ENCODE data around the gene AGFG2. TPM values are rescaled to one million over a fixed set of nuclear protein-coding genes. Genes with fewer than 3 reads are reported as not detected.

The AGFG2 gene
- total and polyA plus RNA-seq, 2 of the 13 experiments (the other 11 are each of a cell fraction or from before 2014, with no cell fraction given): 125 to 132 TPM

DNA sequence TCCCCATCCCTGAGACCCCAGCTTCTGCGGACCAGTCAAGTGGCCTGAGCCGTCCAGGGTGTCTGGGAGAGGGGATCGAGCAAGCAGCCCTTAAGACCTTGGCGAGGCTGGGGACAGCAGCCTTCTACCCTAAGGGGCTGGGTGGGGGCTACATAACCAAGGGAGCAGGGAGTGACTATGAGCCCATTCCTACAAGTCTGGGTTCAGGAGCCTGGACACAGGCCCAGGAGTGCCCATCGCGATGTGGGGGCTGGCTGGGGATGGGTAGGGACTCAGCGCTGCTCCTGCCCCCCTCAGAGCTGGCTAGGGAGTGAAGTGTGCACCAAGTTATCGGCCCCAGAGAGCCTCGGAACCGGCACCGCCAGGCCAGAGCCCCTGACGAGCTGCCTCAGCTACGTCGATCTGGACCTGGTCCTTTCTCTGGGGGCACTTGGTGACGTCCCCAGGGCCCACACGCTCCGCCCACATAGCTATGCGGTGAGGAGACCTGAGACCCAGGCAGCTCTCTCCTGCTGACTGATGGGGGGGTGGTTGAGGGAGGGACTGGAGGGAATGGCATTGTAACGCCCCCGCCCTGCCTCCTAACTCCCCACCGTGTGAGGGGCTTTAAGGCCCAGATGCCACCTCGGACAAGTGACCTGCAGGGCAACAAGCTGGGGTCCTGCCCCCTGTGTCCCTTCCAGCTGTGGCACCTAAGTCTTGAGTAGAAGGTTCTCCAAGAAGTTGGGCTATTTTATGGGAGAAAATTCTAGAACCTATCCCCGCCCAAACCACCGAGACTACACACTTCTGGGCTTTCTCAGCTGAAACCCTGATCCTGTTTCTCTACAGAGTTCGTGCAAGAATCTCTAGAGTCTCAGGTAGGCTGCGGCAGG, 32.2 kb downstream of the AGFG2 start:
- Histone ChIP-seq H3K36me3 (replicated peaks in 1 of 2; ENCODE audit: control insufficient read depth in 1 of 2, insufficient read depth in 2 of 2, low read length in 2 of 2) (peaks cover 2 to 8% of the 10 kb centered on the region in 2 experiments; a peak in 2 of 5 replicates), H3K9ac (ENCODE audit: insufficient read depth, low read depth, low read length) (peak overlapping the region; percentile 77), H3K4me1 (ENCODE audit: insufficient read depth, low read length) (peaks cover 71% of the 10 kb centered on the region), H3K79me2 (ENCODE audit: insufficient read depth, low read length) (no peaks in the 10 kb centered on the region), H3K27me3 (ENCODE audit: control insufficient read depth in 1 of 2, insufficient read depth in 2 of 2, low read length in 2 of 2) (no peaks in the 10 kb centered on the region), H3K4me2 (ENCODE audit: low read depth, low read length) (peak overlapping the region; percentile 78), H2AFZ (ENCODE audit: low read length) (no peak overlapping the region), H3K27ac (ENCODE audit: extremely low read length, insufficient read depth, low read length) (peak overlapping the region; percentile 99), H4K20me1 (ENCODE audit: insufficient read depth, low read length) (peaks cover 5% of the 10 kb centered on the region; the same call in 1 of the 2 replicates), H3K9me3 (ENCODE audit: low read length) (no peaks in the 10 kb centered on the region), H3K4me3 (replicated peaks in 1 of 3; ENCODE audit: insufficient read depth in 1 of 3, low read depth in 2 of 3, low read length in 3 of 3) (peak overlapping the region; percentile 8 to 62 (median 9))
- in situ Hi-C loops (cut with HindIII; ENCODE audit: extremely low pct_ligation_motif_present, low pct_unique_long_range_greater_than_20kb): no loop called here
- FAIRE-seq (no peak), DNase-seq (ENCODE audit: low spot score) (peak; percentile 80), ATAC-seq (peak; percentile 11)
- WGBS (ENCODE audit: low lambda C conversion rate): 5% methylated on average over 8 of the region's 26 CpGs
- BruUV-seq (replicated peaks): TSS peak; percentile 75
- intact Hi-C loops (cut with micrococcal nuclease; ENCODE audit: unreplicated experiment): no loop called here
- ChIA-PET POLR2A (interaction anchor here (0.8 to 3.3 kb wide), 14 partner anchors 10 to 142 kb away, joined by 3 to 73 read pairs (median 5); partner anchors contain the start of genes AGFG2, FBXO24, GNB2 and LRCH4), CTCF (ENCODE audit: low intra/inter-chr PET ratio, low total read pairs) (no interaction called here)
- TF ChIP-seq ZNF44 (CRISPR knock-in tag; IDR thresholded peaks at IDR 0.05): 0 out of 2 replicates have a peak, but pooled peaks have one; percentile 35
- TF ChIP-seq, protein P1, sequence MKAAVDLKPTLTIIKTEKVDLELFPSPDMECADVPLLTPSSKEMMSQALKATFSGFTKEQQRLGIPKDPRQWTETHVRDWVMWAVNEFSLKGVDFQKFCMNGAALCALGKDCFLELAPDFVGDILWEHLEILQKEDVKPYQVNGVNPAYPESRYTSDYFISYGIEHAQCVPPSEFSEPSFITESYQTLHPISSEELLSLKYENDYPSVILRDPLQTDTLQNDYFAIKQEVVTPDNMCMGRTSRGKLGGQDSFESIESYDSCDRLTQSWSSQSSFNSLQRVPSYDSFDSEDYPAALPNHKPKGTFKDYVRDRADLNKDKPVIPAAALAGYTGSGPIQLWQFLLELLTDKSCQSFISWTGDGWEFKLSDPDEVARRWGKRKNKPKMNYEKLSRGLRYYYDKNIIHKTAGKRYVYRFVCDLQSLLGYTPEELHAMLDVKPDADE (CRISPR knock-in tag; IDR thresholded peaks at IDR 0.05): no peak
- peak; percentile 74 for TF ChIP-seq TEAD3 (CRISPR knock-in tag; optimal IDR thresholded peaks at IDR 0.05; ENCODE audit: borderline replicate concordance)
- TF ChIP-seq ZNF367 (CRISPR knock-in tag; IDR thresholded peaks at IDR 0.05; ENCODE audit: borderline replicate concordance): no peak
- peak; percentile 39; the same call in 1 of the 2 replicates for TF ChIP-seq ATF1 (CRISPR knock-in tag; IDR thresholded peaks at IDR 0.05)
- no peak; the same call in none of the 2 replicates for TF ChIP-seq SP5 (CRISPR knock-in tag; IDR thresholded peaks at IDR 0.05; ENCODE audit: borderline replicate concordance, low read depth)
- TF ChIP-seq ZNF598 (CRISPR knock-in tag; IDR thresholded peaks at IDR 0.05; ENCODE audit: borderline replicate concordance): no peak
- TF ChIP-seq, protein P2, sequence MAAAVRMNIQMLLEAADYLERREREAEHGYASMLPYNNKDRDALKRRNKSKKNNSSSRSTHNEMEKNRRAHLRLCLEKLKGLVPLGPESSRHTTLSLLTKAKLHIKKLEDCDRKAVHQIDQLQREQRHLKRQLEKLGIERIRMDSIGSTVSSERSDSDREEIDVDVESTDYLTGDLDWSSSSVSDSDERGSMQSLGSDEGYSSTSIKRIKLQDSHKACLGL (CRISPR knock-in tag; IDR thresholded peaks at IDR 0.05): 0 out of 2 replicates have a peak, but pooled peaks have one; percentile 27
- peak; percentile 65; the same call in 1 of the 2 replicates for TF ChIP-seq ZNF768 (CRISPR knock-in tag; IDR thresholded peaks at IDR 0.05)
- TF ChIP-seq, protein P3, sequence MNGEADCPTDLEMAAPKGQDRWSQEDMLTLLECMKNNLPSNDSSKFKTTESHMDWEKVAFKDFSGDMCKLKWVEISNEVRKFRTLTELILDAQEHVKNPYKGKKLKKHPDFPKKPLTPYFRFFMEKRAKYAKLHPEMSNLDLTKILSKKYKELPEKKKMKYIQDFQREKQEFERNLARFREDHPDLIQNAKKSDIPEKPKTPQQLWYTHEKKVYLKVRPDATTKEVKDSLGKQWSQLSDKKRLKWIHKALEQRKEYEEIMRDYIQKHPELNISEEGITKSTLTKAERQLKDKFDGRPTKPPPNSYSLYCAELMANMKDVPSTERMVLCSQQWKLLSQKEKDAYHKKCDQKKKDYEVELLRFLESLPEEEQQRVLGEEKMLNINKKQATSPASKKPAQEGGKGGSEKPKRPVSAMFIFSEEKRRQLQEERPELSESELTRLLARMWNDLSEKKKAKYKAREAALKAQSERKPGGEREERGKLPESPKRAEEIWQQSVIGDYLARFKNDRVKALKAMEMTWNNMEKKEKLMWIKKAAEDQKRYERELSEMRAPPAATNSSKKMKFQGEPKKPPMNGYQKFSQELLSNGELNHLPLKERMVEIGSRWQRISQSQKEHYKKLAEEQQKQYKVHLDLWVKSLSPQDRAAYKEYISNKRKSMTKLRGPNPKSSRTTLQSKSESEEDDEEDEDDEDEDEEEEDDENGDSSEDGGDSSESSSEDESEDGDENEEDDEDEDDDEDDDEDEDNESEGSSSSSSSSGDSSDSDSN (CRISPR knock-in tag; IDR thresholded peaks at IDR 0.05): peak; percentile 25; the same call in 1 of the 2 replicates
- peak; percentile 27 for TF ChIP-seq PHF5A (CRISPR knock-in tag; IDR thresholded peaks at IDR 0.05; ENCODE audit: low read depth, unreplicated experiment)
- no peak for TF ChIP-seq ZZZ3 (CRISPR knock-in tag; IDR thresholded peaks at IDR 0.05; ENCODE audit: borderline replicate concordance)
- TF ChIP-seq, protein P4, sequence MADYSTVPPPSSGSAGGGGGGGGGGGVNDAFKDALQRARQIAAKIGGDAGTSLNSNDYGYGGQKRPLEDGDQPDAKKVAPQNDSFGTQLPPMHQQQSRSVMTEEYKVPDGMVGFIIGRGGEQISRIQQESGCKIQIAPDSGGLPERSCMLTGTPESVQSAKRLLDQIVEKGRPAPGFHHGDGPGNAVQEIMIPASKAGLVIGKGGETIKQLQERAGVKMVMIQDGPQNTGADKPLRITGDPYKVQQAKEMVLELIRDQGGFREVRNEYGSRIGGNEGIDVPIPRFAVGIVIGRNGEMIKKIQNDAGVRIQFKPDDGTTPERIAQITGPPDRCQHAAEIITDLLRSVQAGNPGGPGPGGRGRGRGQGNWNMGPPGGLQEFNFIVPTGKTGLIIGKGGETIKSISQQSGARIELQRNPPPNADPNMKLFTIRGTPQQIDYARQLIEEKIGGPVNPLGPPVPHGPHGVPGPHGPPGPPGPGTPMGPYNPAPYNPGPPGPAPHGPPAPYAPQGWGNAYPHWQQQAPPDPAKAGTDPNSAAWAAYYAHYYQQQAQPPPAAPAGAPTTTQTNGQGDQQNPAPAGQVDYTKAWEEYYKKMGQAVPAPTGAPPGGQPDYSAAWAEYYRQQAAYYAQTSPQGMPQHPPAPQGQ (CRISPR knock-in tag; IDR thresholded peaks at IDR 0.05; ENCODE audit: borderline replicate concordance): no peak; the same call in 1 of the 2 replicates
- TF ChIP-seq TAF15 (IDR thresholded peaks at IDR 0.05; ENCODE audit: low read depth, low read length, poor library complexity, severe bottlenecking): peak; percentile 98
- TF ChIP-seq ZNF451 (CRISPR knock-in tag; IDR thresholded peaks at IDR 0.05): peak; percentile 56
- peak; percentile 47; the same call in 1 of the 2 replicates for TF ChIP-seq HOXA3 (CRISPR knock-in tag; IDR thresholded peaks at IDR 0.05)
- TF ChIP-seq TBP (CRISPR knock-in tag; IDR thresholded peaks at IDR 0.05): no peak
